ENCODE results near the gene KNDC1.
"Not testable (repeated sequence)": the region's sequence is repeated elsewhere in the genome, so short reads cannot be mapped to it uniquely, and the experiment has no call there.

Gene KNDC1

DNA sequence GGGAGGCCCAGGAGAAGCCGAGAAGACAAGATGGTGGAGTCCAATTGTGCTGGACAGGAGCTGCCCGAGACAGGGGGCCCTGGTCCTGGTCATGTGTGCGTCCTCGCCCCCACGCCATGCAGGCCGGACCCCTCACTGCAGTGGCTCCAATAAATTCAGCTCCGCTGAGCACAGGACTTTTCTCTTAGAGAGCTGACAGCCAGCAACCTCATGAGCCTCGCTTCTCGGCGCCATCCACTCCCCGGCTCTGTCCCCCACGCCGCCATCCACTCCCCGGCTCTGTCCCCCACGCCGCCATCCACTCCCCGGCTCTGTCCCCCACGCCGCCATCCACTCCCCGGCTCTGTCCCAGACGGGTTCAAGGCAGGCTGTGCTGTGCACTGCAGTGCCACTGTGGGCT, 67.2 kb downstream of the KNDC1 start:
- no peak for FAIRE-seq

DNA sequence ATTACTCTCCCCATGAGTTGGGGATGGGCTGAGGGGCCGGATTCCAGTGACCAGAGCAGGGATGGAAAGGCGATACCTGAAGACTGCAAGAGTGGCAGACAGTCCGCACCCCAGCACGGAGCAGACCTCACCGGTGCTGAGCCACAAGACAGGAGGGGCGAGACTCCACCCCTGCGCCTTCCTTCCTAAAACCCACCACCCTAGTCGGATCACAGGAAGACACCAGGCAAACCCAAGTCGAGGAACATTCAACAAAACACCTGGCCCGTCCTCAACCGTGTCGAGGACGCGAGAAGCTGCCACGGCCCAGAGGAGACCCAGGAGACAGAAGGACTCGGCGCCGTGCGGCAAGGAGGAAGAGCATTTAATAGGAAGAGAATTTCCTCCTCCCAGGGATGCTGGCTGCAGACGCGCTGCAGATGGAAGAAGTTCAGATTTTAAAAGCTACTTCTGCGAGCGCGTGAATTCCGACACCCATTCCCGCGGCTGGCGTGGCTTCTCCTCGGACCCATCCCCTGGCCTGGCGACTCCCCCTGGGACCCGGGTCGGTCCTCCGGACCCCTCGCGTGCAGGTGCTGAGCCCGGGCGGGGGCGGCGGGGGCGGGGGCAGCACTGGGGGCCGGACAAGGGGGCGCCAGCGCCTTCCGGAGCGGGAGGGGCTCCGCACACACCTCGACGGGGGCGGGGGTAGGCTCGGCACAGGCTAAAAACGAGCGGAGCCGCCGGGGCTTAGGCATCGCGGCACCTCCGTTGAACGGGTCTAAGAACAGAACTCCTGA, 69.4 kb downstream of the KNDC1 start:
- FAIRE-seq: no peak

DNA sequence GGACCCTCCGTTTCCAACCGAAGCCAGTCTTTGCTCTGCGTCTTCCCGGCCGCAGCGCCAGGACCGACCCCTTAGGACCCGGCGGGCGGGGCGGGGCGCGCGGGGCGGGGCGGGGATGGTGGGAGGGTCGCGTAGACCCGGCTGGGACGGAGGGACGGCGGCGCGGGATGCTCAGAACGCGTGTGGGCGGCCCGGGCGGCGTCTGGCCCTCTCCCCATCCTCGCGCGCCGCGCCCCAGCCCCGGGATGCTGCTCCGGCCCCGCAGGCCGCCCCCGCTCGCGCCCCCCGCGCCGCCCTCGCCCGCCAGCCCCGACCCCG, 70.0 kb downstream of the KNDC1 start, which contains the start of gene UTF1:
UTF1 (plus strand) TSS at position 174 of the 318 bp plus-strand sequence; CDS start at position 246, 72 bp downstream.
- no peak for FAIRE-seq

DNA sequence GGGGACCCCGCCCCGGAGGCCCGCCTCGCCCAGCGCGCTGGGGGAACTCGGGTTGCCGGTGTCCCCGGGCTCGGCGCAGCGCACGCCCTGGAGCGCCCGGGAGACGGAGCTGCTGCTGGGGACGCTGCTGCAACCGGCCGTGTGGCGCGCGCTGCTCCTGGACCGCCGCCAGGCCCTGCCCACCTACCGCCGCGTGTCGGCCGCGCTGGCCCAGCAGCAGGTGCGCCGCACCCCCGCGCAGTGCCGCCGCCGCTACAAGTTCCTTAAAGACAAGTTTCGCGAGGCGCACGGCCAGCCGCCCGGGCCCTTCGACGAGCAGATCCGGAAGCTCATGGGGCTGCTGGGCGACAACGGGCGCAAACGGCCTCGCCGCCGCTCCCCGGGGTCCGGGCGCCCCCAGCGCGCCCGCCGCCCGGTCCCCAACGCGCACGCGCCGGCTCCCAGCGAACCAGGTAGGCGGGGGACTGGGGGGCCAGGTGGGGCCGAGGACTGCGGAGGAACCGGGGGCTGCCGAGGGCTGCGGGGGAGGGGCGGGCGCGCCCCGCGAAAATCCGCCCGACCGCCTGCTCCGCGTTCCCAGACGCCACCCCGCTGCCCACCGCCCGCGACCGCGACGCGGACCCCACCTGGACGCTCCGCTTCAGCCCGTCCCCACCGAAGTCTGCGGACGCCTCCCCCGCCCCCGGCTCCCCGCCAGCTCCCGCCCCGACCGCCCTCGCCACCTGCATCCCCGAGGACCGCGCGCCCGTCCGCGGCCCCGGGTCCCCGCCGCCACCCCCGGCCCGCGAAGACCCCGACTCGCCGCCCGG, 70.6 kb downstream of the KNDC1 start:
- no peak for FAIRE-seq

DNA sequence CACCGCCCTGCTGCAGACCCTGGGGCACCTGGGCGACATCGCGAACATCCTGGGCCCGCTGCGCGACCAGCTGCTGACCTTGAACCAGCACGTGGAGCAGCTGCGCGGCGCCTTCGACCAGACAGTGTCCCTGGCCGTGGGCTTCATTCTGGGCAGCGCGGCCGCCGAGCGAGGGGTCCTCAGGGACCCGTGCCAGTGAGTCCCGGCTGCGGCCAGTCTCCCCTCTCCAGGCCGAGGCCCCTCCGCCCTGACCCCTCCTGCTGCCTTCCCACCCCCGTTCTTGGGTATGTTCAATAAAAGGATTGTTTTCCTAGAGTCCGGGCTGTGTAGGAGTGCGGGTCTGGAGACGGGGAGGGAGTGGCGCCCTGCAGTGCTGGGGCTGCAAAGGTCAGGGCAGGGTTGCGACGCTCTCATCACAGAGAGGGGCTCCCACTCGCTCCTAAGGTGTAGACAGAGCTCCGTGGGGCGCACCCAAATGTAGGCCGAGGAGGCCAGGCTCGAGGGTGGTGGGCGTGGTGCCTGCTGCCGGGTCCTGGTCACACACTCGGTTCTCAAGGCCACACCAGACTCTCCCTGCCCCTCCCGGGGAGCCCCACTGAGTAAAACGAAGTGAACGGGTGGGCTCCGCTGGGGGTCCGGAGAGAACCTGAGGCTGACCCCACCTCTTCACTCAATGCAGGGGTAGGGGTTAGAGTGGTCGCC, 71.4 kb downstream of the KNDC1 start:
- FAIRE-seq: no peak

DNA sequence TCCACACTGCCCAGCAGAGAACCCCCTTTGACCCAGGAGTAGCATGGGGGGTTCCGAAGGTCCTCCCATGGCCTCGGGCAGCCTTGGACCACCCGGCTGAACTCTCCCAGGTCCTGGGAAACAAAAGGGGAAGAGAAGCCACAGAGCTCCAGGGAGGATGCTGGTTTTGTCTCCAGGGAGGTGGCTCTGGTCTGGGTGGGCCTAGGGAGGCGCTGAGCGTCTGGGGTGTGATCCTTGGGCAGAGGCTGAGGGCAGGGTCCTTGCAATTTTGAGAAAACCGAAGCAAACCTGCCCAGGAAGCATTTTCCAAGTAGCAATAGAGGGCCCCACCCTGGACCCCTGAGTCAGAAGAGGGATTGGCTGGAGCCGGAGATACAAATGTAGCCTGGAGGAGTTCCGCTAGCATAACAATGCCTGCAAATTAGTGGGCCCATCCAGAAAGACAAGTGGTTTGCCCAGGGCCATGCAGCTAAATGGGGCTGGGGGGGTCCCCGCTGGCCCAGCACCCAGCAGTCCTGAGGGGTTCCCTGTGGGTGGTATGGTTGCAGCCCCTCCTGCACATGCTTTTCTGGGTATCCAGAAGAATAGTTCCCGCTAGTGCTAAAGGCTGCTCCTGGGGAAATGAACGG, 72.0 kb downstream of the KNDC1 start:
- FAIRE-seq: no peak

DNA sequence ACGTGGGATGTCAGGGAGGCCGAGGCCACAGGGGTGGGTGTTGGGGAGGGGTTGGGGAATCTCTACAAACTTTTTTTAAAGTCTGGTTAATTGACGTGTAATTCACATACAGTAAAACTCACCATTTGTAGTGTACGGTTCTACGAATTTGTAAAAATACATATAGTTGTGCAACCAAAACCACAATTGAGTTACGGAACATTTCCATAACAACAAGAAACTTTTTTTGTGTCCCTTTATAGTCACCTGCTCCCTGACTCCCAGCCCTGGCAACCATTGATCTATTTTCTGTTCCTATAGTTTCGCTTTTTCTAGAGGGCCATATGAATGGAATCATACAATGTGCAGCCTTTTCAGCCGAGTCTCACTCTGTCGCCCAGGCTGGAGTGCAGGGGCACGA, 74.8 kb downstream of the KNDC1 start:
- FAIRE-seq: not testable (repeated sequence)

DNA sequence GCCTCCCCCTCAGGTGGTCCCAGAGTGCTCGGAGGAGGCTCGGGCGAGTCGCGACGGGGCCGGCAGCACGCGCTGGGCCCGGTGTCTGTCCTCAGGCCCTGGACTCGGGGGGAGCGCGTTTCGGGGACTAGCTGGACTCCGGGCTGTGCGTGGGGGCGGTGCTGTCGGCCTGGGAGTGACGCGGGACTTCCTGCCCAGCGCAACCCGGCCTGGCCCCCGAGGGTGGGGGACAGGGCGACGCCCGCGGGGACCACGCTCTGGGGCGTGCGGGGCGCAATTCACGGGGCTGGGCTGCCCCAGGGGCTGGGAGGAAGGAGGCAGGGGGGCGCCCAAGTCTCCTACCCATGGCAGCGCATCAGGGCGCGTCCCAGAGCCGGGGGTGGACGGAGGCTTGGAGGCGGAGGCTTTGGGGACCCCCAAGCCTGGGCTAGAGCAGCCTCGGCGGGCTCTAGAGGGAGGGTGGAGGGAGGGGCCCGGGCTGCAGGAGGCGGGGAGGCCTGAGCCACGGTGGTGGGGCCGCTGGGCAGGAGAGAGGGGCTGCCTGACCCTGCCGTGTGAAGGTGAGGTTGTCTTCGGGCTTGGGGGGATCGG, 75.3 kb downstream of the KNDC1 start:
- no peak for FAIRE-seq

DNA sequence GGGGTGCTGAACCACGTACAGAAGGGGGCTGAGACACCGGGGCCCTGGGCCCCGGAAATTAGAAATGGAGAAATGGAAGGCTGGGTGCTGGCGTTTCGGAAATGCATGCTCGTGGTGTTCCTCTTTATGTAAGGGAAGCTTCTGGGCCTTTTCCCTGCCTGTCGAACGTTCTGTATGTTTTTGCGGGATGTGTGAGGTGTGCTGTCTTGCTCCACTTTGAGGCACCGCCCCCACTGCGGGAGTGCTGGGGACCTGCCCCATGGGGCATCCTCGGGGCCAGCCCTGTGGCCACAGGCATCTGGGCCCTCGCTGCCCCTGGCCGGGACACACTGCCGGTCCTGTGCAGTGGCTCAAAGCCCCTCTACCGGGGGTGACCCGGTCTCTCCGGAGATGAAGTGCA, 75.9 kb downstream of the KNDC1 start:
- FAIRE-seq: no peak

DNA sequence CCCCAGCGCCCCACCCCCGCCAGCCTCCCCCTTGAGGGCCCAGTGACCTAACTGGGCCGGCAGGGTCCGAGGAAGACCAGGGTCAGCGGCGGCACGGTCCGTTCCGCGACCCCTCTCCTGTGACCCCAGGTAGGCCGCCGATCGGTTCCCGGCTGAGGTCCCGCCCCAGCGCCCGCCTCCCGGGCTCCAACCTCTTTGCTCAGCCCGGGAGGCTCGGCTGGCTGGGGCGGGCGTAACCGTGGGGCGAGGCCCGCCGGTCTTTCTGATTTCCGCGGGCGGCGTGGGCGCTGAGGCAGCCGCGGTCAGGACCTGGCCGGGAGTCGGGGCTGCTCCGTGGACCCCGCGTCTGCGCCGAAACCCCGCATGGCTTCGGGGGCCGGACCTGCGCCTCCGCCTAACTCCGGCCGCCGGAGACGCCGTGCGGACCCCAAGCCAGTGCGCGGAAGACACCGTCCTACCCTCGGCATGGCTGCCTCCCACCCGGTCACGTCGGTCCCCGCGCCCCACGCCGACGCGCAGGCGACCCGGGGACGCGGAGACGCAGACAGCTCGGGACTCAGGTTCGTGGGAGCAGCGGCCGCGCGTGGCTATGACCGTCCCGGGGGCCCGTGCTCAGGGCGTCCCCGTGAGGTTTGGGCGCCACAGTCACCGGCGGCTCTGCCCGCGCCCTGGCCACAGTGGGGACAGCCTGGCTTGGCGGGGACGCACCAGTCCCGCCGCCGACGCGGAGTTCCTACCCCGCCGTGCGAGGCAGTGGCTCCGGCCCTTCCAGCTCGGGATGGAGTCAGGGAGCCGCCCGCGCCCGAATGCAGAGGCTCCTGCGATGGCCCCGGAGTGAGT, 76.6 kb downstream of the KNDC1 start:
- FAIRE-seq: no peak

DNA sequence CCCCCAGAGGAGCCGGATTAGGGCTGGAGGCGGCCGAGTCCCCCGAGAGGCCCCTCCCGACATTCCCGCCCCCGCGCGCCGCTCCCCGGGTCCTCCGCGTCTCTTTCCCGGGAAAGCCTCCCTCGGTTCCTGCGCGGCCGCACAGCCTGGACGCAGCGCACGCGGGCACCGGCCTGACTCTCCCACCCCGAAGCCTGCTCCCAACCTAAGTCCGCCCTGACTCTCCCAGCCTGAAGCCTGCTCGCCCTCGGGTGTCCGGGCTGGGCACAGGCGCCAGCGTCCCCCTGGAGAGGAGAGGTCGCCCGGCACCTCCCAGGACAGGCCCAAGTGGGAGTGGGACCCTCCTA, 77.2 kb downstream of the KNDC1 start:
- FAIRE-seq: no peak

DNA sequence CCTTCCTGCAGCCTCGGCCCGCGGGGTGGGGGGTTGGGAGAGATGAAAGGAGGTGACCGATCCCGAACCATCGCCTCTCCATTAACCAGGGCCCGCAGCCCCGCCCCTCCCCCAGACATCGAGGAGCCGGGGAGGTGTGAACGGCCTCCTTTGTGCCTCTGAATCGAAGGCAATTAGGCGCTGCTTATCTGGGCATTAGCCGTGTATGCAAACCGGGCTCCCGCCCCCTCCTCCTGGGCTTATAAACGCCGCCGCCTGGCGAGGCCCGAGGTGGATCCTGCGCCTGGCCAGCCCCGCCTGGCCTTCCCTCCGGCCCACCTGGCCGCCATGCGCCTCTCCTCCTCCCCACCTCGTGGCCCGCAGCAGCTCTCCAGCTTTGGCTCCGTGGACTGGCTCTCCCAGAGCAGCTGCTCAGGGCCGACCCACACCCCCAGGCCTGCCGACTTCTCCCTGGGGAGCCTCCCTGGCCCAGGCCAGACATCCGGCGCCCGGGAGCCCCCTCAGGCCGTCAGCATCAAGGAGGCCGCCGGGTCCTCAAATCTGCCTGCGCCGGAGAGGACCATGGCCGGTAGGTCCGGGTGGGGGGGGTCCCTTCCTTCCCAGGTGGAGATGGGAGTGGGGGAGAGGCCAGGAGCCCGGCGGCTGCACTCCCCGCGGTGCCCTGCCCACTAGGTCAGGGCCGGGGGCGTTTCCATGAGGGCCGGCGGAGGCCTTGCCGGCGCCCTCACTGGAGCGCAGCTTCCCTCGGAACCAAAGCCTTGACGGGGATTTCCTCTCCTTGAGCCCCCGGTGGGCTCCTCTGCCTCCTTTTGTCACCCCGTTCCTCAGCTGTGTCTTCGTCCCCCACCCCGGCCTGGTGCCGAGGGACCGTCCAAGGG, 77.8 kb downstream of the KNDC1 start, which contains the start of gene VENTX:
VENTX (plus strand) TSS at position 268 of the 878 bp plus-strand sequence; CDS start at position 328, 60 bp downstream.
- no peak for FAIRE-seq

DNA sequence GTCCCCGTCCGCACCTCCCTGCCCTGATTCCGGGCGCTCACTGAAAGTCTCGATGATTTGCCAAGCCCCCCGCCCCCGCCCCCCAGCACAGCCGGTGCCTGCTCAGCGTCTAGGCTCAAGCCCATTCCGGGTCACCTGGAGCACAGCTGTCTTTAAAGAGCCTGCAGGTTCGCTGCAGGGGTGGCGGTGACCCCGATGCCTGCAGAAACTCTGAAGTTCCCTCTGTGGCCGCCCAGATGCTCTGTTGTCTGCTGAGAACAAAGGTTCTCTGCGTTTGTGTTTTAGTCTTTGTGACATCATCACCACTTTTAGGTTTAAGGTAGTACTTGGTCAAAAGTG, 78.4 kb downstream of the KNDC1 start:
- no peak for FAIRE-seq

DNA sequence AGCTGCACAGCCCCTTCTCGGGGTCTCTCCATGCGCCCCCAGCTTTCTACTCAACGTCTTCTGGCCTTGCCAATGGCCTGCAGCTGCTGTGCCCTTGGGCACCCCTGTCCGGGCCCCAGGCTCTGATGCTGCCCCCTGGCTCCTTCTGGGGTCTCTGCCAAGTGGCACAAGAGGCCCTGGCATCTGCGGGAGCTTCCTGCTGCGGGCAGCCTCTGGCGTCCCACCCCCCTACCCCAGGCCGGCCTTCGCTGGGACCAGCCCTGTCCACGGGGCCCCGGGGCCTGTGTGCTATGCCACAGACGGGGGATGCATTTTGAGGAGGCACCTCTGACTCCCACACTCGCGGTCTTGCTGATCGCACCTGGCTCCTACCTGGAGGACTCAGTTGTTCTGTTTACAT, 80.0 kb downstream of the KNDC1 start:
- no peak for FAIRE-seq

DNA sequence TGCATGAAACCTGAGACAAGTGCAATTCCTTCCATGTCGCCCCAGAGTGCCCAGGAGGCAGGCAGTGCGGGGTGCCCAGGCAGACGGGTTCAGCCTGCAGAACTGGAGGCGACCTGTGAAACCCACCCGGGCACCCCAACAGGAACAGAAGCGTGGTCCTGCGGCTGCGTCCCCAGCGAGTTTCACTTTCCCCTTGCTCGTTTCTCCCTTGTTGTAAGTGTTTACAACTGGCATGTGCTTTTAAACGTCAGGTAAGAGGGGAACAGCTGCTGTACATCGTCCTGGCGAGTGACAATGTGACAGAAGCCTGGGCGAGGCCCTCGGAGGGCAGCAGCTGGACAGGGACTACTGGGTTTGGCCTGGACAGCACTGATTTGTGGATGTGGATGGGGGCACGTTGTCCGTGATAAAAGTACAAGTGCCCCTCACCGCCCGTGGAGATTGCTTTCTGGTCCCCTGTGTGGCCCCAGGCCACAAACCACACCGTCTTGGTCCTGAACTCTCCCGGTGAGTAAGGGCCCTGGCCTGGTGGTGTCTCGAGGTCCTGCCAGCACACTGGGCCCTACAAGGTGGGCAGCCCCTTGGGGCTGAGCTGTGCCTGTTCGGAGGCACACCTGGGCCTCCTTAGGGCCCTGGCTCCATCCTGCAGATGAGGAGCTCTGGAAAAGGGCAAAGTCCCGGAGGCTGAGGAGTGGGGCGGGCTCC, 81.6 kb downstream of the KNDC1 start:
- no peak for FAIRE-seq

DNA sequence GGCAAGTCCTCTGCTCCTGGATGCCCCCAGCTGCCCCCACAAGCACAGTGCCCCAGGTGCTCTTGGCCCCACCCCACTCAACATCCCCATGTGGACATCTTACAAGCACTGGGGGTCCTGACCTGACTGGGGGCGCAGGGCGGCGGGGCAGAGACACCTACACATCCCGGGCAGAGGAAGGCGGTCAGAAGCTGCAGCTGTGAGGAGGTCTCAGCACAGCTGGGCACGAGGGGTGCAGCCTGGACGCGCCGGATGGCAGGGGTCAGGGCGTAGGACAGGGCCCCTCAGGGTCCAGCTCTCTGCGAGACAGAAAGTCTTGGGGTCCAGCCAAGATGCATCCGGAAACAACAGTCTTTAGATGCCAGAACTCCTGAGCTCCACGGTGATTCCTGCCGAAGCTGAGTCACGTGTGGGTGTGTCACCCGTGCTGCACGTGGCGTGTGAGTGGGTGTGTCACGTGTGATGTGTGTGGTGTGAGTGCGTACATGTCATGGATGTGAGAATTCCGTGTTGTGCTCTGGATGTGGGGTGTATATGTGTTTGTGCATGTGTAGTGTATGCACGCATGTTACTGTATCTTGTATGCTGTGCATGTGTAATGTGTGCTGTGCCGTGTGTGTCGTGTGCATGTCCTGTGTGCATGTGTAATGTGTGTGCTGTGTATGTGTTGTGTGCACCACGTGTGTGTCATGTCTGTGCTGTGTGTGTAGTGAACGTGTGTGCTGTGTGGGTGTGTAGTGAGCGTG, 82.8 kb downstream of the KNDC1 start:
- FAIRE-seq: no peak

DNA sequence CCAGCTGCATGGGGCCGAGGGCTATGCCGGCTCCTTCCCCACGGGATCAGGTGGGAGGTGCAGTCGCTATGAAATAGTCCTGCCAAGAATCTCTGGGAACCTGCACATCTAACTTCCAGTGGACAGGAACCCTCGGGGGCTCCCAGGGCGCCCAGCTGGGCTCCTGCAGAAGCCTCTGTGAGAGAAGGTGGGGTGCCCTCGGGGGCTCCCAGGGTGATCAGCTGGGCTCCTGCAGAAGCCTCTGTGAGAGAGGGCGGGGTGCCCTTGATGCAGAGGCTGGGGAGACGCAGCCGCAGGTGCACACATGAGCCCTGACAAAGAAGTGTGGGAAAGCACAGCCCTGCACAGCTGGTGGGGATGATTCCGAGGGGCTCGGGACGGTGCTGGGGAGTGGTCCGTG, 83.6 kb downstream of the KNDC1 start:
- no peak for FAIRE-seq

DNA sequence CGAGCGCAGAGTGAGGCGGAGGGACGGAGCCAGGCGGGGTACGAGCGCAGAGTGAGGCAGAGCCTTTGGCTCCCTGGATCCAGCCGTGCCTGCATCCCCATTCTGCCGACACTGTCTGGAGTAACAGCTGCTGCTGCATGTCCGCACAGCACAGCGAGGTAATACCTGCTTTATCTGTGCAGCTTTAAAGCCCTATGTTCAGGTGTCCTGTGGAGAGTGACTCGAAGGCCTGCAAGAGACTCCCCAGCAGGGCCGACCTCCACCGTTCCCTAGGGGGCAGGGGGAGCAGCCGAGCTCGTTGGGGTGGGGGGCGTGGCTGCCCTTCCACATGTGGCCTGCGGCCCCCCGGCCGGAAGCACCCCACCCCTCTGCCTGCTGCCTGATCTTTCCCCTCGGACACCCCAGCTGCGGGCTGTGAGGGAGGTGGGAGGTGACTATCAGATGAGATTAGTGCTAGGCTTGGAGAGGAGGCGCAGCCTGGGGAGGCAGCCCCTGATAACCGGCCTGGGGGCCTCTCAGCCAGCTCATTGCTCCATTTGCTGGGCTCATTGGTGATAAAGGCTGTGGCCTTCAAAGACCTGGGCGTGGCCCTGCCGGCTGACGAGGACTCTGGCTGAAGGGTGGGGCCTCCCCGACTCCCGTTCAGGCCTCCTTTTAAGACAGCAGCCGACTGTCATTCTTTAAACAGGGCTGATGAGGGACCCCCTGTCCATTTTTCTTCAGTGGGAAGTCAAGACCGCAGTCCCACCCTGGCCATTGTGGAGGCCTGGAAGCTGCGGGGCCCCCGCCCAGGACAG, 85.6 kb downstream of the KNDC1 start:
- no peak for FAIRE-seq

DNA sequence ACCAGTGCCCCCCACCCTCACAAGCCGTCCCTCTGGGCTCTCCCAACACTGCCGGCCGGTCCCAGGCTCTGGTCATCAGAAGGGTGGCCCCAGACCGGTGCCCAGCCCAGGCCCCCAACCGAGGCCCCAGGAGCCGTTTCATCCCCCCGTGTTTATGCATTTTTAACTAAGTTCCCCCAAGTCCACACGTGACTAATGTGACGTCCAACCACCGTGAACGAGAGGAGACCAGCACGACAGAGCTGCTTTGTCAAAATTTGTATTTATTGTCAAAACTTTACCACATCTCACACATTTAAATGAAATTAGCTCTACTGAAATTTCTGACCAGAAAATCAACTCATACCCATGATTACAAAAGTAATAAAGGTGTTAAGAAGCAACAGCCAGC, 86.2 kb downstream of the KNDC1 start:
- no peak for FAIRE-seq
